Measurements from ENCODE around the gene TBPL1. TPM values are rescaled to one million over a fixed set of nuclear protein-coding genes. Genes with fewer than 3 reads are reported as not detected.

TBPL1 gene
- total and polyA plus RNA-seq, 7 experiments from 2014 or later, result 21.0 to 51.2 (median 31.2) TPM

DNA sequence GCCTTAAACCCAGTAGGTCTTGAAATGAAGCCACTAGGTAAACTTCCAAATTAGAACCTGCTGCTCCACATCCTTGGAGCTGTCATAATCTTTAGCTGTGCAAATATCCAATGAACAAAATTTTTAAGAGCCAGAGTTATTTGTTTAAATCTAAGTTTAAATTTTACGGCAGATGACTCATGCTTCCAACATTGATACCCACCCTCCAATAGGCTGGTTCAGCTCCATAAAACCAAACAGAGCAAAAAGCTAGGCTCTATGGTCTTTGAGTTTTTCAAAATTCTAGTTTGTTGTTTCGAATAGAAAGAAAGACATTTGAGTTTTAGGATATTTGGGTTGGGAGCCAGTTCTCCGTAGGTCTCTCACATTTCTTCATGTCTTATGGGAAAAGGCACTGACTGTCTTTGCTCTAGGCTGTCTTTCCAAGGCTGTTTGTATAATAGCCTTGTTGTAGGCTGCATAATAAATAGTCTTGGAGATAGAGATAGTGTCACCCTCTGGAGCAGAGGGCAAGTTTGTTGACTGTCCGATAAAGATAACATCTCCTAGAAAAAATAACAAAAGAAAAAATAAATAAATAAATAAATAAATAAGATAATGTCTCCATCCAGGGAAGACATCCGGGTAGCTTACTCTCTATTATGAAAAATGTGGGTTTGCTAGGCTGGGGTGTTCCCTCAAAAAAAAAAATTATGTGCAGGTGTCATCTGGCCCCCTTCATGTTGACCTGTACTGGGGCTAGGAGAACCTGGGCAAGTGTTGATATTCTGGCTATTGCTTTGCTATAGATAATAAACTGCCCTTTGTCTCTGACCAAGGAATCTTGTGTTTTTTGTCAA, 62.9 kb downstream of the TBPL1 start:
- no peaks in the 10 kb centered on the region for H3K4me1 ChIP-seq (ENCODE audit: control insufficient read depth in 2 of 2, insufficient read depth in 2 of 2, low read length in 2 of 2)
- Mint-ChIP-seq H3K9me3 (no peaks in the 10 kb centered on the region), H3K27me3 (peaks cover 0 to 16% (median 8%) of the 10 kb centered on the region in 5 donors), H3K36me3 (no peaks in the 10 kb centered on the region), H3K4me1 (no peaks in the 10 kb centered on the region), H3K27ac (no peak overlapping the region), H3K4me3 (no peak overlapping the region)
- no peaks in the 10 kb centered on the region for H3K9me3 ChIP-seq (ENCODE audit: control insufficient read depth in 2 of 3, low read length in 3 of 3)
- POLR2A ChIA-PET, result no interaction called here
- DNase-seq, result no peak
- CTCF ChIA-PET, result no interaction called here
- intact Hi-C loops (cut with micrococcal nuclease), result no loop called here
- no peaks in the 10 kb centered on the region for H3K27me3 ChIP-seq (ENCODE audit: control insufficient read depth in 2 of 2, insufficient read depth in 2 of 2, low read length in 2 of 2)
- H3K27ac ChIP-seq (ENCODE audit: low read depth, low read length), result no peak overlapping the region
- no peaks in the 10 kb centered on the region for H3K36me3 ChIP-seq (ENCODE audit: control insufficient read depth in 2 of 3, insufficient read depth in 3 of 3, low read length in 3 of 3)
- H3K4me3 ChIP-seq (ENCODE audit: low read length), result no peak overlapping the region
- ATAC-seq, result no peak

DNA sequence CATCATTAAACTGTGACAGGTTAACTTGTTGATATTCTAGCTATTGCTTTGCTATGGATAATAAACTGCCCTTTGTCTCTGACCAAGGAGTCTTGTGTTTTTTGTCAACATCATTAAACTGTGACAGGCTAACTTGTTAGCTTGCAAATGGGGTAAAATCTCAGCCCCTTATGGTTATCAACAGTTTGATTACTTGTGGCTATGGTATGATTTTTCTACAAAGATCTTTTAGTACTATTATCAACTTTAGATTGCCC, 63.5 kb downstream of the TBPL1 start:
- H3K27ac ChIP-seq (ENCODE audit: low read depth, low read length), result no peak overlapping the region
- H3K36me3 ChIP-seq (ENCODE audit: control insufficient read depth in 2 of 3, insufficient read depth in 3 of 3, low read length in 3 of 3), result no peaks in the 10 kb centered on the region
- H3K27ac Mint-ChIP-seq, result no peak overlapping the region
- H3K27me3 Mint-ChIP-seq, result peaks cover 0 to 17% (median 8%) of the 10 kb centered on the region in 5 donors
- intact Hi-C loops (cut with micrococcal nuclease), result no loop called here
- peaks cover 0 to 1% (median 0%) of the 10 kb centered on the region in 7 donors for H3K4me1 Mint-ChIP-seq
- no peaks in the 10 kb centered on the region for H3K9me3 ChIP-seq (ENCODE audit: control insufficient read depth in 2 of 3, low read length in 3 of 3)
- ChIA-PET CTCF (interaction anchor here (0.6 kb wide), 1 partner anchor 1569 kb away, joined by 3 read pairs; no protein-coding TSS in a partner anchor), POLR2A (no interaction called here)
- no peaks in the 10 kb centered on the region for H3K36me3 Mint-ChIP-seq
- H3K27me3 ChIP-seq (ENCODE audit: control insufficient read depth in 2 of 2, insufficient read depth in 2 of 2, low read length in 2 of 2), result no peaks in the 10 kb centered on the region
- H3K9me3 Mint-ChIP-seq, result no peaks in the 10 kb centered on the region
- no peak overlapping the region for H3K4me3 ChIP-seq (ENCODE audit: low read length)
- H3K4me3 Mint-ChIP-seq, result no peak overlapping the region
- DNase-seq (no peak), ATAC-seq (no peak)
- H3K4me1 ChIP-seq (ENCODE audit: control insufficient read depth in 2 of 2, insufficient read depth in 2 of 2, low read length in 2 of 2), result no peaks in the 10 kb centered on the region

DNA sequence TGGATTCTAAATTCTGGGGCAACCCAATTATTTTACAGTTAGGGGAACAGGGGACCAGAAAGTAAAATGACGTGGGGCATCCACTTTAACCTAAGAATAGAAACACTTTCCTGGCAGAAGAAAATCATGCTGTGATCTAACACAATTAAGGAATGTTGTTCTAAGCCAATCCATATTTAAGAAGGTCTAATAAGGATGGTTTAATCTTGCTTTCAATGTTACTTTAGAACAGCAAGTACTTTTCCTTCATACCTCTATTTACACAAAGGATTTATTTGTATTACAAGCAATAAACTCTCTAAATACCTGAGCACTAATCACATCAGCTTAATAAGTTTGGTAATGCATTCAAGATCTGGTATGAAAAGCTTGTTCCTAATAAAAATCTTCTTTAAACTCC, 67.0 kb downstream of the TBPL1 start:
- ChIA-PET POLR2A (no interaction called here), CTCF (no interaction called here)
- H3K27me3 ChIP-seq (ENCODE audit: control insufficient read depth in 2 of 2, insufficient read depth in 2 of 2, low read length in 2 of 2), result no peaks in the 10 kb centered on the region
- no peak overlapping the region for H3K27ac ChIP-seq (ENCODE audit: low read depth, low read length)
- no peak for ATAC-seq
- intact Hi-C loops (cut with micrococcal nuclease), result no loop called here
- no peak overlapping the region for H3K4me3 Mint-ChIP-seq
- peaks cover 0 to 6% (median 0%) of the 10 kb centered on the region in 7 donors for H3K4me1 Mint-ChIP-seq
- DNase-seq, result no peak
- H3K9me3 Mint-ChIP-seq, result no peaks in the 10 kb centered on the region
- H3K9me3 ChIP-seq (ENCODE audit: control insufficient read depth in 2 of 3, low read length in 3 of 3), result no peaks in the 10 kb centered on the region
- H3K36me3 Mint-ChIP-seq, result no peaks in the 10 kb centered on the region
- H3K4me1 ChIP-seq (ENCODE audit: control insufficient read depth in 2 of 2, insufficient read depth in 2 of 2, low read length in 2 of 2), result no peaks in the 10 kb centered on the region
- H3K27me3 Mint-ChIP-seq, result peaks cover 0 to 10% (median 0%) of the 10 kb centered on the region in 5 donors
- H3K36me3 ChIP-seq (ENCODE audit: control insufficient read depth in 2 of 3, insufficient read depth in 3 of 3, low read length in 3 of 3), result no peaks in the 10 kb centered on the region
- no peak overlapping the region for H3K27ac Mint-ChIP-seq
- H3K4me3 ChIP-seq (ENCODE audit: low read length), result no peak overlapping the region

DNA sequence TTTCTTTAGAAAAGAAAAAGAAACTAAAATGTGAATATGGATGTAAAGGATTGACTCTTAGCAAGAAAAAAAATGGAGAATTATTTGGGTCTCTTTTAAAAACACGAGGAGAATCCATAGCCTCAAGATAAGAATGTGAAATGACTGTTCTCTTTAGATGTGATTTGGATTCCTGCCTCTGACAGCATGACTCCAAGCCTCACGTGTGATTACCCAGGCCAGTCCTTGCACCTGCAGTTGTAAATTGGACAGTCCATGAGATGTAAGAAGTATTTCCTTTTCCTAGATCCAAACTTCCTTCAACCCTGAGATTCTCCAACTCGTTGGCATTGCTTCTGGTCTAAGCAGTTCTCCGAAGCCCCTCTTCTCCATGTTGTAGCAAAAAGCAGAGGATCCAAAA, 67.5 kb downstream of the TBPL1 start:
- Histone ChIP-seq H3K4me1 (ENCODE audit: control insufficient read depth in 2 of 2, insufficient read depth in 2 of 2, low read length in 2 of 2) (no peaks in the 10 kb centered on the region), H3K27ac (ENCODE audit: low read depth, low read length) (no peak overlapping the region), H3K36me3 (ENCODE audit: control insufficient read depth in 2 of 3, insufficient read depth in 3 of 3, low read length in 3 of 3) (no peaks in the 10 kb centered on the region), H3K4me3 (ENCODE audit: low read length) (no peak overlapping the region), H3K27me3 (ENCODE audit: control insufficient read depth in 2 of 2, insufficient read depth in 2 of 2, low read length in 2 of 2) (no peaks in the 10 kb centered on the region), H3K9me3 (ENCODE audit: control insufficient read depth in 2 of 3, low read length in 3 of 3) (no peaks in the 10 kb centered on the region)
- Mint-ChIP-seq H3K9me3 (no peaks in the 10 kb centered on the region), H3K27ac (no peak overlapping the region), H3K36me3 (no peaks in the 10 kb centered on the region), H3K4me3 (no peak overlapping the region), H3K27me3 (peaks cover 0 to 10% (median 0%) of the 10 kb centered on the region in 5 donors), H3K4me1 (peaks cover 0 to 6% (median 0%) of the 10 kb centered on the region in 7 donors)
- ATAC-seq, result no peak
- intact Hi-C loops (cut with micrococcal nuclease), result no loop called here
- ChIA-PET CTCF (no interaction called here), POLR2A (no interaction called here)
- no peak for DNase-seq

DNA sequence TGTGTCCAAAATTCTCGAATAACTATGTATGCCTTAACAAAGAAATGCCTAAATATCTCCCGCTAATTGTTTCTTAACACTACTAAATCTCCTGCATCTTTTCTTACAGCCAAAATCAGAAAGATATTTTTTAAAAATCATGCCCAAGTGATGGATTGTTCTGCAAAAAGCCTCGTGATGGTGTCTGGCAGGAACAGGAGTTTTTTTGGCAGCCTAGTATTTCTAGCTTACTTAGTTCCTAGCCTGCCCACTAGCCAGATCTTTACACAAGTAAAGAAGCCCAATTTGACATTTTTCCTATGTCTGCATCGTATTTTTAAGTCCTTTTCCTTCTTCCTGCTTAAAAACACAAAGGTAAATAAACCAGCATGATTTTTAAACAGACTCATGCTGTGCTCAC, 67.9 kb downstream of the TBPL1 start:
- H3K9me3 Mint-ChIP-seq, result no peaks in the 10 kb centered on the region
- Histone ChIP-seq H3K4me1 (ENCODE audit: control insufficient read depth in 2 of 2, insufficient read depth in 2 of 2, low read length in 2 of 2) (no peaks in the 10 kb centered on the region), H3K27me3 (ENCODE audit: control insufficient read depth in 2 of 2, insufficient read depth in 2 of 2, low read length in 2 of 2) (no peaks in the 10 kb centered on the region), H3K4me3 (ENCODE audit: low read length) (no peak overlapping the region), H3K27ac (ENCODE audit: low read depth, low read length) (no peak overlapping the region), H3K36me3 (ENCODE audit: control insufficient read depth in 2 of 3, insufficient read depth in 3 of 3, low read length in 3 of 3) (no peaks in the 10 kb centered on the region), H3K9me3 (ENCODE audit: control insufficient read depth in 2 of 3, low read length in 3 of 3) (no peaks in the 10 kb centered on the region)
- ChIA-PET CTCF (no interaction called here), POLR2A (no interaction called here)
- intact Hi-C loops (cut with micrococcal nuclease), result no loop called here
- peaks cover 0 to 6% (median 0%) of the 10 kb centered on the region in 7 donors for H3K4me1 Mint-ChIP-seq
- no peaks in the 10 kb centered on the region for H3K36me3 Mint-ChIP-seq
- no peak overlapping the region for H3K4me3 Mint-ChIP-seq
- H3K27me3 Mint-ChIP-seq, result peaks cover 0 to 10% (median 0%) of the 10 kb centered on the region in 5 donors
- no peak overlapping the region for H3K27ac Mint-ChIP-seq
- no peak for ATAC-seq
- DNase-seq, result no peak

DNA sequence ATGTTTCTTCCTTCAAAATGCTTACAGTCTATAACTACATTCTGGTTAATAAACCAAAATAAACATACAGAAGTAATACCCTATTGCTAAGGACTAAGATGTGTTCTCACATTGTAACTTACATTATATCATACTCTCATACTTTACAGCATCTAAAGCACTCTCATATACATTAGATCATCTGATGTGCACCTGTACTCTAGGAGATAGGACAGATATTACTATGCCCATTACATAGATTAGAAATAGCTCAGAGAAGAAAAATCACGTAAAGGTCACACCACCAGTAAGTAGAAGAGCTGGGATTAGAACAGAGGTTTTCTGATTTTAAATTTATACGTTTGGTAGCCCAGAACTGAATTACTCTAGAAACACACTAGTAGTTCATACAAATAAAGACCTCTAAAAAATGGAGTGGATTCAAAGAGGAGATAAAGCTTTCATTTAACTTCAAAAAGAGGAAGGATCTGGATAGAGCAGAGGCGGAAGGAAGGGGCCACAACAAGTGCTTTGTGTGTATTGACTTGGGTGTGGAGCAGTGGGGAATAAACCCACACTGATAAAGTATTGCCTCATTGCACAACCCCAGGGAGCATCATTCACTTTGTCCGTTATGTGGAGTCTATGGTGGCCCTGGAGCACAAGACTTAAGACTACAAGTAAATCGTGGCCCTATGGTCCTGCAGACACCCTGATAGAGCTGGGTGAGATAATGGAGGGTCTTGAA, 68.5 kb downstream of the TBPL1 start:
- H3K4me3 Mint-ChIP-seq, result no peak overlapping the region
- ATAC-seq, result peak; percentile 70
- H3K27me3 Mint-ChIP-seq, result peaks cover 0 to 10% (median 0%) of the 10 kb centered on the region in 5 donors

DNA sequence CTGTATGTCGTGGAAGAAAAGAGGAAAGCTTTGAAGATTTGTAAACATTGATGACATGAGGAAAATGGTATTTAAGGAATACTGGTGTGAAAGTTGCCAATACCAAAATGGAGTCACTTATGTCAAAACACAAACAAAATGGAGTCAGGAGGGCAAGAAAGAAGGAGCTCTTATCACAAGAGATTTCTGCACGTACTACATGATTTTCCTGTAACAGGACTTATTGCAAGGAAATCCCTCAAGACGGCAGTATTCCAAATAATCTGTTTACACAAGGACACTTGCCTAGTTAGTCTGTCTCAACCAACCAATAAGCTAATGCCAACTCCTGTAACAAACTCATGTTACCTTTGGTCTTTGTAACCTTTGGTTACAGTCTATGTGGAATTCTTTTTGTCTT, 69.6 kb downstream of the TBPL1 start:
- ChIA-PET POLR2A (no interaction called here), CTCF (interaction anchor here (0.9 kb wide), 1 partner anchor 23 kb away, joined by 3 read pairs; no protein-coding TSS in a partner anchor)
- Mint-ChIP-seq H3K27me3 (peaks cover 0 to 13% (median 0%) of the 10 kb centered on the region in 5 donors), H3K27ac (no peak overlapping the region), H3K9me3 (no peaks in the 10 kb centered on the region), H3K4me1 (peaks cover 0 to 6% (median 0%) of the 10 kb centered on the region in 7 donors), H3K36me3 (no peaks in the 10 kb centered on the region), H3K4me3 (no peak overlapping the region)
- Histone ChIP-seq H3K36me3 (ENCODE audit: control insufficient read depth in 2 of 3, insufficient read depth in 3 of 3, low read length in 3 of 3) (no peaks in the 10 kb centered on the region), H3K27me3 (ENCODE audit: control insufficient read depth in 2 of 2, insufficient read depth in 2 of 2, low read length in 2 of 2) (no peaks in the 10 kb centered on the region), H3K4me1 (ENCODE audit: control insufficient read depth in 2 of 2, insufficient read depth in 2 of 2, low read length in 2 of 2) (no peaks in the 10 kb centered on the region), H3K9me3 (ENCODE audit: control insufficient read depth in 2 of 3, low read length in 3 of 3) (no peaks in the 10 kb centered on the region), H3K4me3 (ENCODE audit: low read length) (no peak overlapping the region), H3K27ac (ENCODE audit: low read depth, low read length) (no peak overlapping the region)
- DNase-seq (no peak), ATAC-seq (no peak)
- intact Hi-C loops (cut with micrococcal nuclease), result no loop called here

More for the DNA sequence above, 68.5 kb downstream of the TBPL1 start:
- no peak for DNase-seq
- Mint-ChIP-seq H3K4me1 (peaks cover 0 to 6% (median 0%) of the 10 kb centered on the region in 7 donors), H3K9me3 (no peaks in the 10 kb centered on the region), H3K27ac (no peak overlapping the region), H3K36me3 (no peaks in the 10 kb centered on the region)
- Histone ChIP-seq H3K4me1 (ENCODE audit: control insufficient read depth in 2 of 2, insufficient read depth in 2 of 2, low read length in 2 of 2) (no peaks in the 10 kb centered on the region), H3K4me3 (ENCODE audit: low read length) (no peak overlapping the region), H3K27me3 (ENCODE audit: control insufficient read depth in 2 of 2, insufficient read depth in 2 of 2, low read length in 2 of 2) (no peaks in the 10 kb centered on the region), H3K27ac (ENCODE audit: low read depth, low read length) (no peak overlapping the region), H3K36me3 (ENCODE audit: control insufficient read depth in 2 of 3, insufficient read depth in 3 of 3, low read length in 3 of 3) (no peaks in the 10 kb centered on the region), H3K9me3 (ENCODE audit: control insufficient read depth in 2 of 3, low read length in 3 of 3) (no peaks in the 10 kb centered on the region)
- intact Hi-C loops (cut with micrococcal nuclease), result no loop called here
- ChIA-PET CTCF (no interaction called here), POLR2A (no interaction called here)
